GM12801 (cell line): ENCODE results near the gene QKI.

Experiments
- CTCF ChIP-seq: IDR thresholded peaks from one replicate; pipeline ENCODE4 v1.5.1; 2011; ENCODE audit warnings: control low read depth; ENCODE audit not compliant: insufficient read length; ENCODE audit errors: extremely low read depth

QKI gene

DNA sequence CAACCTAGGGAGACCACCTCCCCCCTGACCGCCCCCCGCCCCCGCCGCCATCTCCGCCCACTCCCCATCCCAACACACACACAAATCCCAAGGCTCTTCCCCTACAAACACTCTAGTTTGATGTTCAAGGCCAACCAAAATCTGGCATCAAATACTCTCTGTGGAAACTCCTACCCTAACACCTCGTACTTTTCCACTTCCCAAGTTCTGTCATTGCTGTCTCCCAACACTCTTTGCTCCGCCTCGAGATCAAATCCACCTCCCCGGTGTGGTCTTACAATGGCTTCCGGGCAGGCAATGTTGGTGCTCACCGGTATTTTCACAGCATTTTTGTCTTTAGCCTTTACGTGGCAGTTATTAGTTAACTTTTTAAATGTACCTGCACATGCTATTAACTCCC is 4.8 kb upstream of the QKI start:
- no peak for TF ChIP-seq CTCF

- no peak for TF ChIP-seq CTCF
Observed at GRCh38 chr6:163412341-163412740, 2.2 kb upstream of the QKI start.

DNA sequence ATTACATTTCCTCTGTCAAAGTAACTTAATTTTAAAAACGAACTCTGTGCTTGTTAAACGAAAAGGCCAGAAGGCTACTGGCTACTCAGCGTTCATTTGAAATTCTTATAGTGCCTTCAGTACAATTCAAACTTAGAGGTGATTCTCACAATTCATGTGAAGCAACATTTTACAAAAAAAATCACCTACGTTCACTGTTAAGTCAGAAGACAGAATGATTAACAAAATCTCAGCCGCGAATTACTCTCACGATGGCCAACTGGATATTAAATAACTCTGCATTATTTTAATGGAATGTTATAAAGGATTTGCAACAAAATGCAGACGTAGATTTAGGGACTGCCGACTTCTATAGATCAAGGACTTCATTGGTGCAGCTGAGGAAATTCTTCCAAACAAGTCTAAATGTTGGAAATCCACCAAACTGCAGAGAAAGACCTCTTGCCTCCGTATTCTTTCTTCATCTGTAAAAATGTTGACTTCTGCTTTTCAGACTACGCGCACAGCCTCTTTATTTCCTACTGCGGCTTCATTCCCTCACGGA is 1.6 kb upstream of the QKI start:
- TF ChIP-seq CTCF: no peak

- TF ChIP-seq CTCF: no peak
Observed at GRCh38 chr6:163413345-163414116, 987 bp upstream of the QKI start.

GRCh38 chr6:163414946-163415619 is 565 bp downstream of the QKI start:
- TF ChIP-seq CTCF: no peak

GRCh38 chr6:163415620-163416556 is 1.4 kb downstream of the QKI start:
- TF ChIP-seq CTCF: no peak
